ENCODE data around the gene MRC1. TPM values are rescaled to one million over a fixed set of nuclear protein-coding genes. Genes with fewer than 3 reads are reported as not detected.

The MRC1 gene
- total RNA-seq, 1 donor from 2014 or later, result 0.11 TPM

GRCh38 chr10:17768957-17769356, 40.2 kb upstream of the MRC1 start:
- Mint-ChIP-seq H3K27me3 (no peaks in the 10 kb centered on the region), H3K36me3 (ENCODE audit: low read depth) (no peaks in the 10 kb centered on the region), H3K9me3 (no peaks in the 10 kb centered on the region), H3K4me3 (no peak overlapping the region), H3K4me1 (no peaks in the 10 kb centered on the region), H3K27ac (no peak overlapping the region)
- intact Hi-C loops (cut with micrococcal nuclease), result no loop called here
- POLR2A ChIA-PET, result no interaction called here
- DNase-seq (no peak), ATAC-seq (ENCODE audit: low read depth) (no peak)
- CTCF ChIA-PET, result no interaction called here
- no peak for TF ChIP-seq CTCF (IDR thresholded peaks at IDR 0.05)

- ATAC-seq (ENCODE audit: low read depth), result no peak
- CTCF ChIA-PET, result no interaction called here
- no peaks in the 10 kb centered on the region for H3K9me3 Mint-ChIP-seq
- no peaks in the 10 kb centered on the region for H3K4me1 Mint-ChIP-seq
- no peaks in the 10 kb centered on the region for H3K36me3 Mint-ChIP-seq (ENCODE audit: low read depth)
- H3K27me3 Mint-ChIP-seq, result no peaks in the 10 kb centered on the region
- no peak for TF ChIP-seq CTCF (IDR thresholded peaks at IDR 0.05)
- no peak overlapping the region for H3K4me3 Mint-ChIP-seq
- H3K27ac Mint-ChIP-seq, result no peak overlapping the region
- intact Hi-C loops (cut with micrococcal nuclease), result no loop called here
- POLR2A ChIA-PET, result no interaction called here
- no peak for DNase-seq
Measured at GRCh38 chr10:17771017-17771416, 38.1 kb upstream of the MRC1 start.

- no peak for TF ChIP-seq CTCF (IDR thresholded peaks at IDR 0.05)
- no peak overlapping the region for H3K27ac Mint-ChIP-seq
Measured at GRCh38 chr10:17779784-17780183, 29.4 kb upstream of the MRC1 start.

GRCh38 chr10:17780727-17781126, 28.4 kb upstream of the MRC1 start:
- Mint-ChIP-seq H3K4me3 (no peak overlapping the region), H3K27ac (no peak overlapping the region), H3K4me1 (peaks cover 2% of the 10 kb centered on the region), H3K27me3 (peaks cover 3% of the 10 kb centered on the region), H3K36me3 (ENCODE audit: low read depth) (no peaks in the 10 kb centered on the region), H3K9me3 (no peaks in the 10 kb centered on the region)
- DNase-seq (no peak), ATAC-seq (ENCODE audit: low read depth) (no peak)
- TF ChIP-seq CTCF (IDR thresholded peaks at IDR 0.05), result no peak
- ChIA-PET CTCF (no interaction called here), POLR2A (no interaction called here)
- intact Hi-C loops (cut with micrococcal nuclease), result no loop called here

More at GRCh38 chr10:17779784-17780183, 29.4 kb upstream of the MRC1 start:
- Mint-ChIP-seq H3K9me3 (no peaks in the 10 kb centered on the region), H3K4me3 (no peak overlapping the region), H3K36me3 (ENCODE audit: low read depth) (no peaks in the 10 kb centered on the region), H3K4me1 (peaks cover 2% of the 10 kb centered on the region), H3K27me3 (peaks cover 3% of the 10 kb centered on the region)
- ATAC-seq (ENCODE audit: low read depth) (no peak), DNase-seq (no peak)
- POLR2A ChIA-PET, result no interaction called here
- CTCF ChIA-PET, result no interaction called here
- intact Hi-C loops (cut with micrococcal nuclease), result no loop called here

- CTCF ChIA-PET, result no interaction called here
- H3K9me3 Mint-ChIP-seq, result no peaks in the 10 kb centered on the region
- POLR2A ChIA-PET, result no interaction called here
- peaks cover 3% of the 10 kb centered on the region for H3K27me3 Mint-ChIP-seq
- no peak overlapping the region for H3K27ac Mint-ChIP-seq
- no peaks in the 10 kb centered on the region for H3K36me3 Mint-ChIP-seq (ENCODE audit: low read depth)
- intact Hi-C loops (cut with micrococcal nuclease), result no loop called here
- TF ChIP-seq CTCF (IDR thresholded peaks at IDR 0.05), result no peak
- ATAC-seq (ENCODE audit: low read depth), result no peak
- peaks cover 2% of the 10 kb centered on the region for H3K4me1 Mint-ChIP-seq
- H3K4me3 Mint-ChIP-seq, result no peak overlapping the region
- no peak for DNase-seq
Measured at GRCh38 chr10:17781856-17782255, 27.3 kb upstream of the MRC1 start.
